Endothelial cell of umbilical vein (primary cell): ENCODE data around the gene FXR1. TPM values are rescaled to one million over a fixed set of nuclear protein-coding genes. Genes with fewer than 3 reads are reported as not detected.

Experiments used
- BruUV-seq: library from RNA; stranded (reverse); fragments of 400-500 nt; replicated peaks from 2 replicates; lab custom pipeline; 2021; lab: Mats Ljungman, UMichigan
- CTCF ChIA-PET: fragments of 300-600, 350-600 bp; sonication (Branson Sonifier 250); formaldehyde crosslinking; loops from one replicate; lab custom pipeline; 2021; ENCODE audit warnings: antibody characterized with exemption, inconsistent platforms; lab: Charles Lee
- POLR2A ChIA-PET: fragments of 300-600, 350-600 bp; sonication (Branson Sonifier 250); formaldehyde crosslinking; loops from one replicate; lab custom pipeline; 2021; ENCODE audit warnings: antibody characterized with exemption, inconsistent platforms; lab: Charles Lee
- DNase-seq: peaks from one replicate; pipeline ENCODE4 v3.0.0-alpha.2; 2011; ENCODE audit warnings: low read depth, low spot score
- FAIRE-seq: peaks from 2 replicates; lab custom pipeline; 2011; peaks lifted over from hg19 to GRCh38; lab: Jason Lieb, UNC
- H2AFZ ChIP-seq: 2 replicates; pipeline ENCODE4 v1.6.0; 2012; ENCODE audit warnings: low read depth, low read length, control low read depth, inconsistent platforms
- H3K27ac ChIP-seq: 2 replicates; pipeline ENCODE4 v1.5.1; 2011; ENCODE audit warnings: low read depth, mild to moderate bottlenecking, control low read depth, low read length, moderate library complexity; ENCODE audit not compliant: insufficient read depth
- H3K27me3 ChIP-seq, 2 experiments: 2 replicates each; pipeline versions ENCODE4 v1.6.0 to v1.6.1; 2011; ENCODE audit warnings: low read length in 2 of 2, mixed read lengths in 1 of 2; ENCODE audit not compliant: control insufficient read depth in 2 of 2, insufficient read depth in 2 of 2
- H3K36me3 ChIP-seq, 2 experiments: 2 replicates in 1 of 2; 3 replicates in 1 of 2; pipeline ENCODE4 v1.5.1; 2011; ENCODE audit warnings: low read length in 2 of 2, mild to moderate bottlenecking in 1 of 2, moderate library complexity in 1 of 2; ENCODE audit not compliant: control insufficient read depth in 2 of 2, insufficient read depth in 2 of 2; ENCODE audit errors: extremely low read depth in 1 of 2
- H3K4me1 ChIP-seq: 3 replicates; pipeline ENCODE4 v1.5.1; 2011; ENCODE audit warnings: mild to moderate bottlenecking, low read length; ENCODE audit not compliant: control insufficient read depth, insufficient read depth; ENCODE audit errors: extremely low read depth
- H3K4me2 ChIP-seq: 2 replicates; pipeline ENCODE4 v1.6.1; 2011; ENCODE audit warnings: low read length, control low read depth, mixed read lengths; ENCODE audit not compliant: insufficient read depth
- H3K4me3 ChIP-seq, 3 experiments: fragments of 200-600 bp in 1 of 3; sonication (generic), shearing (Covaris generic) in 1 of 3; replicated peaks in 1 of 3; 2 replicates each; pipeline ENCODE4 v1.5.1; 2011 to 2016; ENCODE audit warnings: control low read depth in 3 of 3, low read length in 3 of 3, mild to moderate bottlenecking in 2 of 3, inconsistent platforms in 1 of 3, low read depth in 1 of 3, moderate library complexity in 1 of 3; ENCODE audit not compliant: insufficient read depth in 1 of 3
- H3K79me2 ChIP-seq: 2 replicates; pipeline ENCODE4 v1.6.0; 2012; ENCODE audit warnings: low read length, inconsistent platforms; ENCODE audit not compliant: control insufficient read depth, insufficient read depth
- H3K9ac ChIP-seq: replicated peaks from 2 replicates; pipeline ENCODE3; 2011; ENCODE audit warnings: low read length, control low read depth; ENCODE audit not compliant: insufficient read depth; ENCODE audit errors: extremely low read depth
- H3K9me1 ChIP-seq: replicated peaks from 3 replicates; pipeline ENCODE4 v1.6.0; 2011; ENCODE audit warnings: mild to moderate bottlenecking, low read length; ENCODE audit not compliant: control insufficient read depth, insufficient read depth; ENCODE audit errors: extremely low read depth
- H3K9me3 ChIP-seq: replicated peaks from 2 replicates; pipeline ENCODE4 v1.5.1; 2012; ENCODE audit warnings: low read length, inconsistent platforms; ENCODE audit not compliant: control insufficient read depth, insufficient read depth
- H4K20me1 ChIP-seq: replicated peaks from 2 replicates; pipeline ENCODE3; 2011; ENCODE audit warnings: mild to moderate bottlenecking, low read length; ENCODE audit not compliant: control insufficient read depth, insufficient read depth; ENCODE audit errors: extremely low read depth
- EZH2 ChIP-seq: IDR thresholded peaks from 2 replicates; pipeline ENCODE4 v1.6.1; 2012; ENCODE audit warnings: borderline replicate concordance, low read depth, mild to moderate bottlenecking, moderate library complexity, low read length, inconsistent platforms; ENCODE audit not compliant: severe bottlenecking
- FOS ChIP-seq: IDR thresholded peaks from 2 replicates; pipeline ENCODE4 v1.6.1; 2011; ENCODE audit warnings: mild to moderate bottlenecking, low read length, moderate library complexity, borderline replicate concordance; ENCODE audit not compliant: insufficient read depth
- GATA2 ChIP-seq: IDR thresholded peaks from 2 replicates; pipeline ENCODE4 v1.7.0; 2011; ENCODE audit warnings: low read depth, mild to moderate bottlenecking, moderate library complexity, mixed read lengths, low read length; ENCODE audit not compliant: insufficient read length, insufficient read depth
- JUN ChIP-seq: IDR thresholded peaks from 2 replicates; pipeline ENCODE4 v1.6.1; 2011; ENCODE audit warnings: borderline replicate concordance, low read depth; ENCODE audit not compliant: insufficient read length, insufficient read depth
- MYC ChIP-seq: IDR thresholded peaks from one replicate; pipeline ENCODE4 v1.6.1; 2011; ENCODE audit warnings: mild to moderate bottlenecking, low read depth, low read length
- POLR2A ChIP-seq: IDR thresholded peaks from 2 replicates; pipeline ENCODE4 v1.6.1; 2012; ENCODE audit warnings: low read depth, mild to moderate bottlenecking, control low read depth, low read length
- POLR2AphosphoS5 ChIP-seq: IDR thresholded peaks from 2 replicates; pipeline ENCODE4 v1.6.1; 2012; ENCODE audit warnings: low read depth, mild to moderate bottlenecking, control low read depth, low read length, moderate library complexity; ENCODE audit not compliant: insufficient read depth
- dilution Hi-C: fragments of 300-500 bp; cut with MboI; formaldehyde crosslinking; loops from one replicate; pipeline ENCODE4 v1.15.0; 2019; ENCODE audit warnings: low sequenced_read_pairs; ENCODE audit not compliant: extremely low pct_ligation_motif_present
- intact Hi-C: fragments of 100-400 bp; cut with micrococcal nuclease; formaldehyde crosslinking; loops from one replicate; pipeline ENCODE4 v1.10.0; 2022
- polyA plus RNA-seq, 4 experiments: library from polyadenylated mRNA; depleted of rRNA in 3 of 4; stranded (reverse) in 3 of 4; unstranded in 1 of 4; fragments of >200 nt; gene quantifications; 2 replicates each; pipeline versions ENCODE4 v1.2.1 to v1.2.3, GENCODE V29; 2011 to 2012; ENCODE audit warnings: missing spikeins in 1 of 4
- total RNA-seq: library from RNA; stranded (reverse); gene quantifications from 2 replicates; pipeline ENCODE4 v1.2.3, GENCODE V29; 2021
- TF ChIP-seq, protein P1 (sequence below), 2 donors: IDR thresholded peaks; 1 replicate in 1 of 2; 2 replicates in 1 of 2; pipeline ENCODE4 v1.5.1; 2011; ENCODE audit warnings: low read length in 2 of 2, mild to moderate bottlenecking in 2 of 2, moderate library complexity in 2 of 2, control low read depth in 1 of 2, inconsistent platforms in 1 of 2, low read depth in 1 of 2; ENCODE audit not compliant: insufficient read depth in 1 of 2; ENCODE audit errors: extremely low read depth in 1 of 2
- TF ChIP-seq, protein P2 (sequence below): IDR thresholded peaks from 2 replicates; pipeline ENCODE4 v1.6.1; 2011; ENCODE audit not compliant: insufficient read depth, insufficient read length

FXR1 gene
- total and polyA plus RNA-seq, 2 donors (not counting 3 experiments of a cell fraction or from before 2014, with no cell fraction given) = 87.3 to 186 TPM

DNA sequence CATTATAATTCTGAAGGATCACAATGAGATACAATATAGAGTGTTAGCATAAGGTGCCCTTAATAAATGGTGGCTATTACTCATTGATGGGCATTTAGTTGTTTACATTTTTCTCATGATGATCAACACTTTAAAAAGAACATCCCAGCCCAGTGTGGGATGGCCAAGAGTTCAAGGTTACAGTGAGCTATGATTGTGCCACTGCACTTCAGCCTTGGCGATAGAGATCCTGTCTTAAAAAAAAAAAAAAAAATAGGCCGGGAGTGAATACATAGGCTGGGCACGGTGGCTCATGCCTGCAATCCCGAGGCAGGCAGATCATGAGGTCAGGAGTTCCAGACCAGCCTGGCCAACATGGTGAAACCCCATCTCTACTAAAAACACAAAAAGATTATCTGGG, 1.6 kb upstream of the FXR1 start:
- intact Hi-C loops = loop anchor here (5.0 kb wide), 3 partner anchors 76 to 791 kb away; partner anchors contain the start of genes DNAJC19 and TTC14
- Histone ChIP-seq H3K9me1 (no peaks in the 10 kb centered on the region), H3K4me1 (peaks cover 16% of the 10 kb centered on the region), H2AFZ (no peak overlapping the region), H3K27me3 (no peaks in the 10 kb centered on the region), H4K20me1 (peaks cover 8% of the 10 kb centered on the region), H3K27ac (no peak overlapping the region), H3K9ac (no peak overlapping the region), H3K4me2 (no peak overlapping the region), H3K36me3 (peaks cover 0 to 3% of the 10 kb centered on the region in 2 experiments), H3K9me3 (no peaks in the 10 kb centered on the region), H3K4me3 (no peak overlapping the region), H3K79me2 (peaks cover 33% of the 10 kb centered on the region)
- TF ChIP-seq, protein P1, sequence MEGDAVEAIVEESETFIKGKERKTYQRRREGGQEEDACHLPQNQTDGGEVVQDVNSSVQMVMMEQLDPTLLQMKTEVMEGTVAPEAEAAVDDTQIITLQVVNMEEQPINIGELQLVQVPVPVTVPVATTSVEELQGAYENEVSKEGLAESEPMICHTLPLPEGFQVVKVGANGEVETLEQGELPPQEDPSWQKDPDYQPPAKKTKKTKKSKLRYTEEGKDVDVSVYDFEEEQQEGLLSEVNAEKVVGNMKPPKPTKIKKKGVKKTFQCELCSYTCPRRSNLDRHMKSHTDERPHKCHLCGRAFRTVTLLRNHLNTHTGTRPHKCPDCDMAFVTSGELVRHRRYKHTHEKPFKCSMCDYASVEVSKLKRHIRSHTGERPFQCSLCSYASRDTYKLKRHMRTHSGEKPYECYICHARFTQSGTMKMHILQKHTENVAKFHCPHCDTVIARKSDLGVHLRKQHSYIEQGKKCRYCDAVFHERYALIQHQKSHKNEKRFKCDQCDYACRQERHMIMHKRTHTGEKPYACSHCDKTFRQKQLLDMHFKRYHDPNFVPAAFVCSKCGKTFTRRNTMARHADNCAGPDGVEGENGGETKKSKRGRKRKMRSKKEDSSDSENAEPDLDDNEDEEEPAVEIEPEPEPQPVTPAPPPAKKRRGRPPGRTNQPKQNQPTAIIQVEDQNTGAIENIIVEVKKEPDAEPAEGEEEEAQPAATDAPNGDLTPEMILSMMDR (IDR thresholded peaks at IDR 0.05; ENCODE audit: extremely low read depth in 1 of 2, insufficient read depth in 1 of 2, low read depth in 1 of 2, low read length in 2 of 2) = no peak
- TF ChIP-seq JUN = no peak
- no peak for TF ChIP-seq POLR2AphosphoS5
- TF ChIP-seq MYC = no peak
- TF ChIP-seq, protein P2, sequence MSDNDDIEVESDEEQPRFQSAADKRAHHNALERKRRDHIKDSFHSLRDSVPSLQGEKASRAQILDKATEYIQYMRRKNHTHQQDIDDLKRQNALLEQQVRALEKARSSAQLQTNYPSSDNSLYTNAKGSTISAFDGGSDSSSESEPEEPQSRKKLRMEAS = no peak
- TF ChIP-seq POLR2A = no peak
- TF ChIP-seq GATA2 = no peak
- no peak for TF ChIP-seq FOS
- no peak for TF ChIP-seq EZH2
- no TSS peak for BruUV-seq
- FAIRE-seq (no peak), DNase-seq (no peak)
- POLR2A ChIA-PET = no interaction called here
- dilution Hi-C loops = no loop called here
- CTCF ChIA-PET = interaction anchor here (1.3 to 1.9 kb wide), 3 partner anchors 11 to 791 kb away, joined by 3 to 7 read pairs (median 4); no protein-coding TSS in a partner anchor
